SH-SY5Y (cell line): ENCODE results near the gene SNX33.

Experiments
- GATA2 ChIP-seq: IDR thresholded peaks from 2 replicates; pipeline ENCODE4 v1.6.1; 2011; ENCODE audit warnings: mild to moderate bottlenecking, low read depth, low read length
- GATA3 ChIP-seq: IDR thresholded peaks from 2 replicates; pipeline ENCODE4 v1.6.1; 2011; ENCODE audit warnings: low read depth, mild to moderate bottlenecking, low read length, moderate library complexity

- TF ChIP-seq GATA3 (no peak), GATA2 (no peak)
These were observed 56.5 kb downstream of the SNX33 start for GRCh38 chr15:75704263-75704615.
